Measurements from ENCODE around the gene TMX1.

Gene TMX1

GRCh38 chr14:51295646-51296263 lies 55.7 kb downstream of the TMX1 start:
- no peak for DNase-seq

GRCh38 chr14:51297066-51297465 lies 57.0 kb downstream of the TMX1 start:
- DNase-seq: no peak

GRCh38 chr14:51298895-51299294 lies 58.8 kb downstream of the TMX1 start:
- peak in 1 of 2 donors; percentile 14 for DNase-seq

GRCh38 chr14:51302295-51303030 lies 62.4 kb downstream of the TMX1 start:
- DNase-seq: no peak

- DNase-seq: peak; percentile 20 to 37
Observed at GRCh38 chr14:51304438-51304837, 64.4 kb downstream of the TMX1 start.

GRCh38 chr14:51304941-51305340 lies 64.9 kb downstream of the TMX1 start:
- DNase-seq: no peak

- no peak for DNase-seq
Observed at GRCh38 chr14:51305751-51306150, 65.7 kb downstream of the TMX1 start.
